ENCODE results near the gene DNAJA2.

- TF ChIP-seq POLR2A (IDR thresholded peaks at IDR 0.05; ENCODE audit: low read depth, low read length) (no peak), CTCF (conservative IDR thresholded peaks at IDR 0.05; ENCODE audit: low read depth, low read length) (no peak), RFX5 (IDR thresholded peaks at IDR 0.05; ENCODE audit: low read depth, low read length) (no peak), CEBPB (IDR thresholded peaks at IDR 0.05; ENCODE audit: low read depth, low read length) (no peak), RAD21 (IDR thresholded peaks at IDR 0.05; ENCODE audit: low read length) (no peak), BHLHE40 (IDR thresholded peaks at IDR 0.05; ENCODE audit: low read depth, low read length) (no peak), FOS (IDR thresholded peaks at IDR 0.05; ENCODE audit: low read depth, low read length) (no peak), RCOR1 (IDR thresholded peaks at IDR 0.05; ENCODE audit: insufficient replicate concordance, low read length) (no peak), SMC3 (IDR thresholded peaks at IDR 0.05; ENCODE audit: low read depth, low read length) (no peak), CHD1 (IDR thresholded peaks at IDR 0.05; ENCODE audit: low read depth, low read length) (no peak), USF2 (IDR thresholded peaks at IDR 0.05; ENCODE audit: low read depth, low read length) (no peak), ELK1 (IDR thresholded peaks at IDR 0.05; ENCODE audit: borderline replicate concordance, low read depth, low read length) (no peak)
Measured at GRCh38 chr16:46907061-46907774, 66.3 kb downstream of the DNAJA2 start.
